HepG2 (cell line): ENCODE data around the gene PHF14. TPM values are rescaled to one million over a fixed set of nuclear protein-coding genes. Genes with fewer than 3 reads are reported as not detected.

ENCODE experiments used
- CBX2 ChIP-seq, 2 experiments: fragments of 200-600 bp in 1 of 2; sonication (generic); formaldehyde crosslinking in 1 of 2; IDR thresholded peaks; 2 replicates each; pipeline versions ENCODE4 v1.7.0 to v1.8.1; 2018 to 2022; ENCODE audit warnings: low read depth in 2 of 2, low read length in 1 of 2, mild to moderate bottlenecking in 1 of 2, missing genetic modification reagents in 1 of 2
- EP300 ChIP-seq, 3 experiments: sonication (generic) in 1 of 3; formaldehyde crosslinking in 1 of 3; IDR thresholded peaks; 2 replicates each; pipeline versions ENCODE4 v1.5.1 to v1.6.1; 2011 to 2020; ENCODE audit warnings: low read depth in 2 of 3, low read length in 2 of 3, borderline replicate concordance in 1 of 3, improper control_type of control experiment in 1 of 3, mild to moderate bottlenecking in 1 of 3, missing genetic modification reagents in 1 of 3, moderate library complexity in 1 of 3
- GFI1 ChIP-seq: sonication (generic); formaldehyde crosslinking; IDR thresholded peaks from 2 replicates; pipeline ENCODE4 v1.5.0; 2020; ENCODE audit warnings: missing genetic modification reagents, mild to moderate bottlenecking, borderline replicate concordance
- NFIB ChIP-seq: sonication (generic); formaldehyde crosslinking; IDR thresholded peaks from 2 replicates; pipeline ENCODE4 v1.9.0; 2021; ENCODE audit warnings: missing genetic modification reagents, mild to moderate bottlenecking, borderline replicate concordance
- SAP130 ChIP-seq: IDR thresholded peaks from 2 replicates; pipeline ENCODE4 v1.6.1; 2016; ENCODE audit warnings: low read depth
- SMAD3 ChIP-seq: sonication (generic); formaldehyde crosslinking; IDR thresholded peaks from 2 replicates; pipeline ENCODE4 v1.4.0; 2020; ENCODE audit warnings: missing genetic modification reagents
- SNAPC5 ChIP-seq: sonication (generic); formaldehyde crosslinking; IDR thresholded peaks from 2 replicates; pipeline ENCODE4 v1.8.1; 2023; ENCODE audit warnings: mild to moderate bottlenecking, missing genetic modification reagents, borderline replicate concordance
- TEAD3 ChIP-seq: optimal IDR thresholded peaks from 2 replicates; pipeline ENCODE3; 2016; ENCODE audit warnings: borderline replicate concordance
- ZFP36L2 ChIP-seq: sonication (generic); formaldehyde crosslinking; IDR thresholded peaks from 2 replicates; pipeline ENCODE4 v1.4.0; 2020; ENCODE audit warnings: missing genetic modification reagents
- ZMYM4 ChIP-seq: sonication (generic); formaldehyde crosslinking; IDR thresholded peaks from 2 replicates; pipeline ENCODE4 v1.8.1; 2023; ENCODE audit warnings: mild to moderate bottlenecking, missing genetic modification reagents
- ZNF326 ChIP-seq: sonication (generic); formaldehyde crosslinking; IDR thresholded peaks from 2 replicates; pipeline ENCODE4 v1.4.0; 2020; ENCODE audit warnings: missing genetic modification reagents, borderline replicate concordance
- ZNF335 ChIP-seq: sonication (generic); formaldehyde crosslinking; IDR thresholded peaks from 2 replicates; pipeline ENCODE4 v1.4.0; 2020; ENCODE audit warnings: missing genetic modification reagents
- ZNF337 ChIP-seq: sonication (generic); formaldehyde crosslinking; IDR thresholded peaks from 2 replicates; pipeline ENCODE4 v1.5.1; 2020; ENCODE audit warnings: missing genetic modification reagents, low read depth, mild to moderate bottlenecking, borderline replicate concordance
- ZNF572 ChIP-seq: sonication (generic); formaldehyde crosslinking; IDR thresholded peaks from 2 replicates; pipeline ENCODE4 v1.5.1; 2020; ENCODE audit warnings: mild to moderate bottlenecking, missing genetic modification reagents
- polyA plus RNA-seq, 8 experiments: library from polyadenylated mRNA; depleted of rRNA in 3 of 8; stranded (reverse) in 7 of 8; unstranded in 1 of 8; fragments of >200 nt; fragmentation: Illumina TruSeq in 4 of 8; extraction: Trizol in 4 of 8; gene quantifications; 2 replicates each; pipeline versions ENCODE4 v1.2.1 to v1.2.3, GENCODE V29; 2011 to 2016; ENCODE audit warnings: low read depth in 4 of 8, missing spikeins in 1 of 8, mixed read lengths in 1 of 8; ENCODE audit not compliant: insufficient read depth in 1 of 8
- total RNA-seq, 5 experiments: library from RNA; depleted of rRNA; stranded (reverse); fragments of >200 nt; fragmentation: Illumina TruSeq; extraction: Trizol; gene quantifications; 2 replicates each; pipeline ENCODE4 v1.2.3, GENCODE V29; 2016; ENCODE audit warnings: low read depth in 1 of 5
- TF ChIP-seq, protein P1 (sequence below), 2 experiments: fragments of 450-650 bp in 1 of 2; sonication (generic) in 1 of 2; formaldehyde crosslinking in 1 of 2; IDR thresholded peaks; 2 replicates each; pipeline versions ENCODE4 v1.6.1 to v1.8.0; 2016 to 2022; ENCODE audit warnings: antibody characterized with exemption in 1 of 2, mild to moderate bottlenecking in 1 of 2, missing genetic modification reagents in 1 of 2
- TF ChIP-seq, protein P2 (sequence below): sonication (generic); formaldehyde crosslinking; IDR thresholded peaks from 2 replicates; pipeline ENCODE4 v1.4.0; 2020; ENCODE audit warnings: missing genetic modification reagents

The PHF14 gene
- total and polyA plus RNA-seq, 2 of the 13 experiments (the other 11 are each of a cell fraction or from before 2014, with no cell fraction given) = 18.9 to 68.7 TPM

- TF ChIP-seq, protein P1, sequence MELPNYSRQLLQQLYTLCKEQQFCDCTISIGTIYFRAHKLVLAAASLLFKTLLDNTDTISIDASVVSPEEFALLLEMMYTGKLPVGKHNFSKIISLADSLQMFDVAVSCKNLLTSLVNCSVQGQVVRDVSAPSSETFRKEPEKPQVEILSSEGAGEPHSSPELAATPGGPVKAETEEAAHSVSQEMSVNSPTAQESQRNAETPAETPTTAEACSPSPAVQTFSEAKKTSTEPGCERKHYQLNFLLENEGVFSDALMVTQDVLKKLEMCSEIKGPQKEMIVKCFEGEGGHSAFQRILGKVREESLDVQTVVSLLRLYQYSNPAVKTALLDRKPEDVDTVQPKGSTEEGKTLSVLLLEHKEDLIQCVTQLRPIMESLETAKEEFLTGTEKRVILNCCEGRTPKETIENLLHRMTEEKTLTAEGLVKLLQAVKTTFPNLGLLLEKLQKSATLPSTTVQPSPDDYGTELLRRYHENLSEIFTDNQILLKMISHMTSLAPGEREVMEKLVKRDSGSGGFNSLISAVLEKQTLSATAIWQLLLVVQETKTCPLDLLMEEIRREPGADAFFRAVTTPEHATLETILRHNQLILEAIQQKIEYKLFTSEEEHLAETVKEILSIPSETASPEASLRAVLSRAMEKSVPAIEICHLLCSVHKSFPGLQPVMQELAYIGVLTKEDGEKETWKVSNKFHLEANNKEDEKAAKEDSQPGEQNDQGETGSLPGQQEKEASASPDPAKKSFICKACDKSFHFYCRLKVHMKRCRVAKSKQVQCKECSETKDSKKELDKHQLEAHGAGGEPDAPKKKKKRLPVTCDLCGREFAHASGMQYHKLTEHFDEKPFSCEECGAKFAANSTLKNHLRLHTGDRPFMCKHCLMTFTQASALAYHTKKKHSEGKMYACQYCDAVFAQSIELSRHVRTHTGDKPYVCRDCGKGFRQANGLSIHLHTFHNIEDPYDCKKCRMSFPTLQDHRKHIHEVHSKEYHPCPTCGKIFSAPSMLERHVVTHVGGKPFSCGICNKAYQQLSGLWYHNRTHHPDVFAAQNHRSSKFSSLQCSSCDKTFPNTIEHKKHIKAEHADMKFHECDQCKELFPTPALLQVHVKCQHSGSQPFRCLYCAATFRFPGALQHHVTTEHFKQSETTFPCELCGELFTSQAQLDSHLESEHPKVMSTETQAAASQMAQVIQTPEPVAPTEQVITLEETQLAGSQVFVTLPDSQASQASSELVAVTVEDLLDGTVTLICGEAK (IDR thresholded peaks at IDR 0.05) = no peak
- TF ChIP-seq, protein P1 (CRISPR knock-in tag; IDR thresholded peaks at IDR 0.05) = no peak
- TF ChIP-seq SNAPC5 (no peak), ZNF326 (CRISPR knock-in tag) (no peak), SAP130 (CRISPR knock-in tag) (no peak), TEAD3 (CRISPR knock-in tag) (no peak), ZNF337 (CRISPR knock-in tag) (no peak), ZFP36L2 (CRISPR knock-in tag) (no peak), ZNF572 (CRISPR knock-in tag) (no peak), NFIB (CRISPR knock-in tag) (no peak), CBX2 (IDR thresholded peaks at IDR 0.05; ENCODE audit: low read depth, low read length) (no peak), CBX2 (CRISPR knock-in tag; IDR thresholded peaks at IDR 0.05; ENCODE audit: low read depth) (no peak), ZMYM4 (CRISPR knock-in tag) (peak; percentile 47), EP300 (IDR thresholded peaks at IDR 0.05; ENCODE audit: low read depth in 2 of 2, low read length in 2 of 2) (0 out of 4 replicates have a peak, but pooled peaks of 1 of the 2 experiments have one; percentile 6), EP300 (CRISPR knock-in tag; IDR thresholded peaks at IDR 0.05; ENCODE audit: borderline replicate concordance) (no peak), SMAD3 (no peak), GFI1 (CRISPR knock-in tag) (peak; percentile 76; the same call in 1 of the 2 replicates), ZNF335 (CRISPR knock-in tag) (0 out of 2 replicates have a peak, but pooled peaks have one; percentile 59)
- TF ChIP-seq, protein P2, sequence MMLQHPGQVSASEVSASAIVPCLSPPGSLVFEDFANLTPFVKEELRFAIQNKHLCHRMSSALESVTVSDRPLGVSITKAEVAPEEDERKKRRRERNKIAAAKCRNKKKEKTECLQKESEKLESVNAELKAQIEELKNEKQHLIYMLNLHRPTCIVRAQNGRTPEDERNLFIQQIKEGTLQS (CRISPR knock-in tag) = no peak
Measured at GRCh38 chr7:10950494-10950893, 23.2 kb upstream of the PHF14 start (continued).
